HepG2 (cell line): Measurements from ENCODE around the gene LAMTOR1. TPM values are rescaled to one million over a fixed set of nuclear protein-coding genes. Genes with fewer than 3 reads are reported as not detected.

Experiments used
- CHD2 ChIP-seq: IDR thresholded peaks from 2 replicates; pipeline ENCODE4 v1.6.1; 2011; ENCODE audit warnings: low read depth, low read length, improper control_type of control experiment
- MAF1 ChIP-seq: sonication (generic); formaldehyde crosslinking; IDR thresholded peaks from 2 replicates; pipeline ENCODE4 v1.5.0; 2020; ENCODE audit warnings: missing genetic modification reagents, borderline replicate concordance
- MED13 ChIP-seq: sonication (generic); formaldehyde crosslinking; IDR thresholded peaks from 2 replicates; pipeline ENCODE4 v1.5.0; 2020; ENCODE audit warnings: missing genetic modification reagents
- NFYB ChIP-seq: sonication (generic); formaldehyde crosslinking; IDR thresholded peaks from 2 replicates; pipeline ENCODE4 v1.4.0; 2020; ENCODE audit warnings: missing genetic modification reagents
- RELA ChIP-seq: sonication (generic); formaldehyde crosslinking; IDR thresholded peaks from 2 replicates; pipeline ENCODE4 v1.4.0; 2020; ENCODE audit warnings: missing genetic modification reagents
- RFX1 ChIP-seq: fragments of 450-650 bp; IDR thresholded peaks from 2 replicates; pipeline ENCODE4 v1.6.1; 2017
- SATB2 ChIP-seq: sonication (generic); formaldehyde crosslinking; IDR thresholded peaks from 2 replicates; pipeline ENCODE4 v1.5.0; 2020; ENCODE audit warnings: missing genetic modification reagents
- SCMH1 ChIP-seq: sonication (generic); formaldehyde crosslinking; IDR thresholded peaks from 2 replicates; pipeline ENCODE4 v1.9.0; 2021; ENCODE audit warnings: missing genetic modification reagents, mild to moderate bottlenecking, borderline replicate concordance
- SMAD1 ChIP-seq: sonication (generic); formaldehyde crosslinking; IDR thresholded peaks from 2 replicates; pipeline ENCODE4 v1.4.0; 2020; ENCODE audit warnings: missing genetic modification reagents, low read depth, mild to moderate bottlenecking, borderline replicate concordance
- SNAPC2 ChIP-seq: sonication (generic); formaldehyde crosslinking; IDR thresholded peaks from 2 replicates; pipeline ENCODE4 v1.8.1; 2022; ENCODE audit warnings: mild to moderate bottlenecking, missing genetic modification reagents
- SP140L ChIP-seq: sonication (generic); formaldehyde crosslinking; IDR thresholded peaks from 2 replicates; pipeline ENCODE4 v1.4.0; 2020; ENCODE audit warnings: missing genetic modification reagents, borderline replicate concordance
- SP4 ChIP-seq: sonication (generic); formaldehyde crosslinking; IDR thresholded peaks from 2 replicates; pipeline ENCODE4 v1.8.1; 2023; ENCODE audit warnings: mild to moderate bottlenecking, missing genetic modification reagents
- U2AF1 ChIP-seq: fragments of 200-400 bp; formaldehyde crosslinking; optimal IDR thresholded peaks from 2 replicates; pipeline ENCODE3; 2017; ENCODE audit warnings: mild to moderate bottlenecking, low read depth, low read length
- ZFP37 ChIP-seq: sonication (generic); formaldehyde crosslinking; IDR thresholded peaks from 2 replicates; pipeline ENCODE4 v1.4.0; 2020; ENCODE audit warnings: missing genetic modification reagents, borderline replicate concordance
- ZIK1 ChIP-seq: sonication (generic); formaldehyde crosslinking; IDR thresholded peaks from 2 replicates; pipeline ENCODE4 v1.5.0; 2020; ENCODE audit warnings: mild to moderate bottlenecking, low read depth, missing genetic modification reagents, borderline replicate concordance
- ZNF33A ChIP-seq: sonication (generic); formaldehyde crosslinking; IDR thresholded peaks from 2 replicates; pipeline ENCODE4 v1.5.1; 2020; ENCODE audit warnings: missing genetic modification reagents, mild to moderate bottlenecking, moderate library complexity, borderline replicate concordance
- ZNF484 ChIP-seq: sonication (generic); formaldehyde crosslinking; IDR thresholded peaks from 2 replicates; pipeline ENCODE4 v1.5.1; 2020; ENCODE audit warnings: mild to moderate bottlenecking, low read depth, missing genetic modification reagents, borderline replicate concordance
- ZNF878 ChIP-seq: sonication (generic); formaldehyde crosslinking; IDR thresholded peaks from 2 replicates; pipeline ENCODE4 v1.8.1; 2023; ENCODE audit warnings: mild to moderate bottlenecking, missing genetic modification reagents, moderate library complexity
- polyA plus RNA-seq, 8 experiments: library from polyadenylated mRNA; depleted of rRNA in 3 of 8; stranded (reverse) in 7 of 8; unstranded in 1 of 8; fragments of >200 nt; fragmentation: Illumina TruSeq in 4 of 8; extraction: Trizol in 4 of 8; gene quantifications; 2 replicates each; pipeline versions ENCODE4 v1.2.1 to v1.2.3, GENCODE V29; 2011 to 2016; ENCODE audit warnings: low read depth in 4 of 8, missing spikeins in 1 of 8, mixed read lengths in 1 of 8; ENCODE audit not compliant: insufficient read depth in 1 of 8
- total RNA-seq, 5 experiments: library from RNA; depleted of rRNA; stranded (reverse); fragments of >200 nt; fragmentation: Illumina TruSeq; extraction: Trizol; gene quantifications; 2 replicates each; pipeline ENCODE4 v1.2.3, GENCODE V29; 2016; ENCODE audit warnings: low read depth in 1 of 5
- TF ChIP-seq, protein P1 (sequence below): sonication (generic); formaldehyde crosslinking; IDR thresholded peaks from 2 replicates; pipeline ENCODE4 v1.4.0; 2020; ENCODE audit warnings: missing genetic modification reagents, borderline replicate concordance
- TF ChIP-seq, protein P2 (sequence below): sonication (generic); formaldehyde crosslinking; IDR thresholded peaks from 2 replicates; pipeline ENCODE4 v1.4.0; 2020; ENCODE audit warnings: mild to moderate bottlenecking, missing genetic modification reagents, borderline replicate concordance
- TF ChIP-seq, protein P3 (sequence below): sonication (generic); formaldehyde crosslinking; IDR thresholded peaks from 2 replicates; pipeline ENCODE4 v1.5.1; 2020; ENCODE audit warnings: missing genetic modification reagents, mild to moderate bottlenecking, borderline replicate concordance

The LAMTOR1 gene
- total and polyA plus RNA-seq, 2 of the 13 experiments (the other 11 are each of a cell fraction or from before 2014, with no cell fraction given), result 60.4 to 66.0 TPM

DNA sequence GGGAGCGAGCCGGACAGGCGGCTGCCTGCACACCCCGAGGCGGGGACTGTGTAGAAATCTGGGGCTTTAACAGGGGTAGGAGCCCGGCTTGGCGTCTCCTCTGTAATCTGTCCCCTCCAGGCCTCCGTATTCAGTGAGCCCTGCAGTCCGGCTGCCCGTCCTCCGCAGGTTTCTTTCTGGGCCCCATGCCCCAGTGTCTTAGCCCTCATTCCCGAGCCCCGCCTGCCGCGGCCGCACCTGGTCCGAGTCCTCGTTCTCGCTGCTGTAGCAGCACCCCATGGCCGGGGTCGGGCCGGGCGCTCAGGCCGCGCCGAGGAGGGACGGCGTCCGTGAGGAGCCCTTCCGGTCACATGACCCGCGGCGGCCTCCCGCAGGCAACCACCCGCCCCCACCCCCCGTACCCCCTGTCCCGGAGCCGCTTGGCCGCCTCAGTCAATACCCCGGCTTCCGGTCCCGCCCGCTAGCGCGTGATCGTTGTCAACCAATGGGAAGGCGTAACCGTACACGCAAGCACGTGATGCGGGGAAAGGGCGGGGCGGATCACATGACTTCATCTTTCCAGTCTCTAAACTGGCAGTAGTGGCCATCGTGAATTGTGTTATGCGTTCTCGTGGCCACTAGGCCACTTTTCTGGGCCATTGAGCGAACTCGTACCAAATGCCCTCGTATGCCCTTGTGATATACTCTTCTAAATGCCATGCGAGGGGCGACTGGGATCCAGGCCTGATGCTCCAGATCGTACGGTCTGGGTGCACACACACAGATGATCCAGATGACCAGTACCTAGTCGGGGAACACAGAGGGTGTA is at the start of gene LAMTOR1 (continued):
- TF ChIP-seq, protein P1, sequence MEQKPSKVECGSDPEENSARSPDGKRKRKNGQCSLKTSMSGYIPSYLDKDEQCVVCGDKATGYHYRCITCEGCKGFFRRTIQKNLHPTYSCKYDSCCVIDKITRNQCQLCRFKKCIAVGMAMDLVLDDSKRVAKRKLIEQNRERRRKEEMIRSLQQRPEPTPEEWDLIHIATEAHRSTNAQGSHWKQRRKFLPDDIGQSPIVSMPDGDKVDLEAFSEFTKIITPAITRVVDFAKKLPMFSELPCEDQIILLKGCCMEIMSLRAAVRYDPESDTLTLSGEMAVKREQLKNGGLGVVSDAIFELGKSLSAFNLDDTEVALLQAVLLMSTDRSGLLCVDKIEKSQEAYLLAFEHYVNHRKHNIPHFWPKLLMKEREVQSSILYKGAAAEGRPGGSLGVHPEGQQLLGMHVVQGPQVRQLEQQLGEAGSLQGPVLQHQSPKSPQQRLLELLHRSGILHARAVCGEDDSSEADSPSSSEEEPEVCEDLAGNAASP (CRISPR knock-in tag), result no peak
- TF ChIP-seq CHD2 (no peak; the same call in 1 of the 2 replicates), ZNF878 (no peak), SMAD1 (no peak; the same call in 1 of the 2 replicates), SCMH1 (CRISPR knock-in tag) (no peak), NFYB (CRISPR knock-in tag) (peak; percentile 82), ZFP37 (CRISPR knock-in tag) (no peak), MAF1 (CRISPR knock-in tag) (no peak), MED13 (no peak), RFX1 (no peak), SNAPC2 (CRISPR knock-in tag) (no peak), ZIK1 (CRISPR knock-in tag) (0 out of 2 replicates have a peak, but pooled peaks have one; percentile 6), ZNF33A (CRISPR knock-in tag) (no peak), RELA (CRISPR knock-in tag) (no peak), U2AF1 (no peak), ZNF484 (CRISPR knock-in tag) (no peak), SATB2 (CRISPR knock-in tag) (no peak), SP140L (CRISPR knock-in tag) (no peak), SP4 (CRISPR knock-in tag) (no peak; the same call in none of the 2 replicates)
- TF ChIP-seq, protein P2, sequence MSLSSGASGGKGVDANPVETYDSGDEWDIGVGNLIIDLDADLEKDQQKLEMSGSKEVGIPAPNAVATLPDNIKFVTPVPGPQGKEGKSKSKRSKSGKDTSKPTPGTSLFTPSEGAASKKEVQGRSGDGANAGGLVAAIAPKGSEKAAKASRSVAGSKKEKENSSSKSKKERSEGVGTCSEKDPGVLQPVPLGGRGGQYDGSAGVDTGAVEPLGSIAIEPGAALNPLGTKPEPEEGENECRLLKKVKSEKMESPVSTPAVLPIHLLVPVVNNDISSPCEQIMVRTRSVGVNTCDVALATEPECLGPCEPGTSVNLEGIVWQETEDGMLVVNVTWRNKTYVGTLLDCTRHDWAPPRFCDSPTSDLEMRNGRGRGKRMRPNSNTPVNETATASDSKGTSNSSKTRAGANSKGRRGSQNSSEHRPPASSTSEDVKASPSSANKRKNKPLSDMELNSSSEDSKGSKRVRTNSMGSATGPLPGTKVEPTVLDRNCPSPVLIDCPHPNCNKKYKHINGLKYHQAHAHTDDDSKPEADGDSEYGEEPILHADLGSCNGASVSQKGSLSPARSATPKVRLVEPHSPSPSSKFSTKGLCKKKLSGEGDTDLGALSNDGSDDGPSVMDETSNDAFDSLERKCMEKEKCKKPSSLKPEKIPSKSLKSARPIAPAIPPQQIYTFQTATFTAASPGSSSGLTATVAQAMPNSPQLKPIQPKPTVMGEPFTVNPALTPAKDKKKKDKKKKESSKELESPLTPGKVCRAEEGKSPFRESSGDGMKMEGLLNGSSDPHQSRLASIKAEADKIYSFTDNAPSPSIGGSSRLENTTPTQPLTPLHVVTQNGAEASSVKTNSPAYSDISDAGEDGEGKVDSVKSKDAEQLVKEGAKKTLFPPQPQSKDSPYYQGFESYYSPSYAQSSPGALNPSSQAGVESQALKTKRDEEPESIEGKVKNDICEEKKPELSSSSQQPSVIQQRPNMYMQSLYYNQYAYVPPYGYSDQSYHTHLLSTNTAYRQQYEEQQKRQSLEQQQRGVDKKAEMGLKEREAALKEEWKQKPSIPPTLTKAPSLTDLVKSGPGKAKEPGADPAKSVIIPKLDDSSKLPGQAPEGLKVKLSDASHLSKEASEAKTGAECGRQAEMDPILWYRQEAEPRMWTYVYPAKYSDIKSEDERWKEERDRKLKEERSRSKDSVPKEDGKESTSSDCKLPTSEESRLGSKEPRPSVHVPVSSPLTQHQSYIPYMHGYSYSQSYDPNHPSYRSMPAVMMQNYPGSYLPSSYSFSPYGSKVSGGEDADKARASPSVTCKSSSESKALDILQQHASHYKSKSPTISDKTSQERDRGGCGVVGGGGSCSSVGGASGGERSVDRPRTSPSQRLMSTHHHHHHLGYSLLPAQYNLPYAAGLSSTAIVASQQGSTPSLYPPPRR (CRISPR knock-in tag), result no peak
- TF ChIP-seq, protein P3, sequence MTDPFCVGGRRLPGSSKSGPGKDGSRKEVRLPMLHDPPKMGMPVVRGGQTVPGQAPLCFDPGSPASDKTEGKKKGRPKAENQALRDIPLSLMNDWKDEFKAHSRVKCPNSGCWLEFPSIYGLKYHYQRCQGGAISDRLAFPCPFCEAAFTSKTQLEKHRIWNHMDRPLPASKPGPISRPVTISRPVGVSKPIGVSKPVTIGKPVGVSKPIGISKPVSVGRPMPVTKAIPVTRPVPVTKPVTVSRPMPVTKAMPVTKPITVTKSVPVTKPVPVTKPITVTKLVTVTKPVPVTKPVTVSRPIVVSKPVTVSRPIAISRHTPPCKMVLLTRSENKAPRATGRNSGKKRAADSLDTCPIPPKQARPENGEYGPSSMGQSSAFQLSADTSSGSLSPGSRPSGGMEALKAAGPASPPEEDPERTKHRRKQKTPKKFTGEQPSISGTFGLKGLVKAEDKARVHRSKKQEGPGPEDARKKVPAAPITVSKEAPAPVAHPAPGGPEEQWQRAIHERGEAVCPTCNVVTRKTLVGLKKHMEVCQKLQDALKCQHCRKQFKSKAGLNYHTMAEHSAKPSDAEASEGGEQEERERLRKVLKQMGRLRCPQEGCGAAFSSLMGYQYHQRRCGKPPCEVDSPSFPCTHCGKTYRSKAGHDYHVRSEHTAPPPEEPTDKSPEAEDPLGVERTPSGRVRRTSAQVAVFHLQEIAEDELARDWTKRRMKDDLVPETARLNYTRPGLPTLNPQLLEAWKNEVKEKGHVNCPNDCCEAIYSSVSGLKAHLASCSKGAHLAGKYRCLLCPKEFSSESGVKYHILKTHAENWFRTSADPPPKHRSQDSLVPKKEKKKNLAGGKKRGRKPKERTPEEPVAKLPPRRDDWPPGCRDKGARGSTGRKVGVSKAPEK, result no peak
